Right ventricle myocardium superior (tissue), 1 donor: ENCODE results near the gene GSTM2. TPM values are rescaled to one million over a fixed set of nuclear protein-coding genes. Genes with fewer than 3 reads are reported as not detected.

Experiments
- ATAC-seq: fragments of 200-7000 bp; cut with Tn5 transposase; one replicate; pipeline ENCODE4 v1.9.1; 2020; ENCODE audit warnings: mild to moderate bottlenecking; ENCODE audit not compliant: poor library complexity
- DNase-seq: peaks from one replicate; pipeline ENCODE4 v3.0.0-alpha.2; 2020
- intact Hi-C: fragments of 100-400 bp; cut with DNase I; formaldehyde crosslinking; loops from one replicate; pipeline ENCODE4 v1.11.2; 2022
- long read RNA-seq: library from polyadenylated mRNA; unstranded; transcript quantifications from one replicate; pipeline ENCODE4 v2.0.0, GENCODE V29; 2021
- total RNA-seq: library from RNA; stranded (reverse); fragmentation: NEBNext Ultra II Directional; extraction: Animal tissue kit (Norgen Biotek cat#: 25700); gene quantifications from one replicate; pipeline ENCODE4 v1.2.1, GENCODE V29; 2021
- donor health status: DM: no; HTN: yes; CAD: no; lungs with severe emphysema.

Gene GSTM2
- 70.8 TPM for total RNA-seq
- long read RNA-seq, transcript GSTM2-201 (8 exons, 1,157 nt), result major isoform, 89 of 97 reads
- long read RNA-seq, partial matches to known transcripts, result 2 of 97 reads
- long read RNA-seq, other reads (novel, unspliced or antisense), result 6 of 97 reads

DNA sequence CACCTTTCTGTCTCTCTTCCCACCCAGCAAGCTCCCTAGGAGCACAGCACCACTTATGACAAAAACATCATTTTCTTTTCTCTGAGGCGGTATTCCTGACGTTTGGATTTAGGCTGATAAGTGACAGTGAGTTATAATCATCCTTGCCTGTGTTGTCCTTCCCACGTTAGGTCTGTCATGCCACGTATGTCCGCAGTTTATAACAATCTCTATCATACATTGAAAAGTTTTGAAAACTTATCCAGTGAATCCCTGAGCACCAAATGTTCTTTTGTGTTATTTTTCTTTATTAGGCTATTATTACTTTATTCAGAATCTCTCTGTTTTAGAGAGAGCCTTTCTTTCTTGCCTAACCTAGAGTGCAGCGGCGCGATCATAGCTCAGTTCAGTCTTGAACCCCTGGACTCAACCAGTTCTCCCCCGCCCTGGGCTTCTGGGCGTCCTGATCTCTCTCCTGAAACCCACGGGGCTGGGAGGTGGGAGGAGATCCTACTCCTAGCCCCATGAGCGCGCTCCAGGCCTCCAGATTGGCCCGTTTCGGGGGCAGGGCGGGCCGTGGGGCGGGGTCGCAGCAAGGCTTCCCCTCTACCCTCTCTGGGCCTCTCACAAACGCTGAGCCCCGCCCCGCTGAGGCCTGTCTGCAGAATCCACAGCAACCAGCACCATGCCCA lies at the start of gene GSTM2:
TSS of gene GSTM2 (plus strand) at position 606 of the 671 bp plus-strand sequence. CDS start at position 665, 59 bp downstream.
- DNase-seq (peak; percentile 97), ATAC-seq (peak; percentile 99)
- intact Hi-C loops, result loop anchor here (5.0 kb wide), 1 partner anchor 100 kb away; no protein-coding TSS in a partner anchor

- intact Hi-C loops, result no loop called here
- no peak for DNase-seq
- no peak for ATAC-seq
Measured at GRCh38 chr1:109618661-109619575, 48.9 kb upstream of the GSTM2 start.

DNA sequence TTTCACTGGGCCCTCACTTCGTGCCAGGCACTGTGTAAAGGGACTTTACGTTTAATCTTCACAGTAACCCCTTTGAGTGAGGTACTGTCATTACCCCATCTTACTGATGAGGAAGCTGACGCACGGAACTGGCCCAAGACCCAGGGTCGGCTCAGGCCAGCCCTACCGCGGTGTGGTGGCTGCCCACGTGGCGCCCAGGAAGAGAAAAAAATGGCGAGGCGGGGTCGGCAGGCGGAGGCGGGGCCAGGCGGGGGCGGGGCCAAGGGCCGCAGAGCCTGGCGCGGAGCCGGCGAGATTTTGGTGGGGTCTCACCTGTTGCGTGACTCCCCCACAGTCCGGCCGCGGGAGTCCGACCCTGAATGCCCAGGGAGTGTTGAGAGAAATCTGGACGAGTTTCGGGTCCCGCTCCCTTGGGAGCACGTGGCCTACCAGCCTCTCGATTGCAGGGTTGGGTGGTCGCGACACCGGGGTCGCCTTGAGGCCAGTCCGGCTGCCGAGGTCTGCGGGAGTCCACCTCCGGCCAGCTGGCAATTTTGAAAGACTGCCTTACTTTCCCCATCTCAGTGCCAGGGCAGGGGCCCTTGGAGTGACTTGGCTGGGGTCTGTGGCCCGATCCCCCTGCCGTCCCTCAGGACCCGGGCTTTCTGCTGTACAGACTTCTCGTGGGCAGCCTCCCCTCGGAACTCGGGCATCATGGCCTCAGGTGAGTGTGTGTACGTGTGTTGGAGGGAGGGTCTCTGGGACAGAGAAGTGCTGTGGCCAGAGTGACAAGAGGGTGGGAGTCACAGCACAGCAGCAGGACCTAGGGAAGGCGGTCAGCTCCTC lies 48.1 kb upstream of the GSTM2 start, which contains the start of the genes AMPD2 and GNAT2:
TSS of gene AMPD2 (plus strand) at position 262 of the 825 bp plus-strand sequence. CDS start 1,339 bp downstream, outside the sequence.
TSS of gene GNAT2 (minus strand) at position 41 of the 825 bp plus-strand sequence. CDS start 6,746 bp downstream, outside the sequence.
- DNase-seq (peak; percentile 90), ATAC-seq (peak; percentile 78)
- intact Hi-C loops, result no loop called here

DNA sequence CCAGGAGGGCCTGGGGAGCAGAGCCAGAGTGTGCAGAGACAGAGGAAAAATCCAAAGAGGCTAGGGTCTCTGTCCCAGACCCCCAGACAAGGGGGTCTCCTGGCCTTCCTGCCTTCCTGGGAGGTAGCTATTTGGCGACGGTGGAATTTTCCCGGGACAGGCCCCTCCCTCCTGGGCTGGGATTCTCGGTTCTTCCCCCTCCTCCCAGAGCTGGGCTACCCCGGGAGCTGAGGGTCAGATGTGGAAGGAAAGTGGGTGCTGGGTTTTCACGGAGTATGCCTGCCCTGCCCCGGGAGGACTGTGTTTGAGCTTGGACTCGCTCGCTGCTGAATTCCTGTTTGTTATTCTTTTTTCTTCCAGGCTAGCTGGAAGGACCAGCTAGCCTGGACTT lies 47.5 kb upstream of the GSTM2 start:
- ATAC-seq (peak; percentile 54), DNase-seq (no peak)
- intact Hi-C loops, result no loop called here

DNA sequence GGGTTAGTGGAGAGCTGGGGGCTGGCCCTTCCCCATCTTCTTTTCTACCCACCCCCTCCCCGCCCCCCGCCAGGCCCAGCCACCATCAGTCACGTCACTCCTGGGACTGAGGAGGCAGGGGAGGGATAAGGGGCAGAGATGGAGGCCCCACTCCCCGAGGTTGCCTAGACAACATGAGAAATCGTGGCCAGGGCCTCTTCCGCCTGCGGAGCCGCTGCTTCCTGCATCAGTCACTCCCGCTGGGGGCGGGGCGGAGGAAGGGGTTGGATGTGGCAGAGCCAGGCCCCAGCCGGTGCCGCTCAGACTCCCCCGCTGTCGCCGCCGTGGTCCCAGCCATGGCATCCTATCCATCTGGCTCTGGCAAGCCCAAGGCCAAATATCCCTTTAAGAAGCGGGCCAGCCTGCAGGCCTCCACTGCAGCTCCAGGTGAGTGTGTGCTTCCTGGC lies 47.0 kb upstream of the GSTM2 start:
- intact Hi-C loops, result no loop called here
- peak; percentile 97 for DNase-seq
- ATAC-seq, result peak; percentile 80

DNA sequence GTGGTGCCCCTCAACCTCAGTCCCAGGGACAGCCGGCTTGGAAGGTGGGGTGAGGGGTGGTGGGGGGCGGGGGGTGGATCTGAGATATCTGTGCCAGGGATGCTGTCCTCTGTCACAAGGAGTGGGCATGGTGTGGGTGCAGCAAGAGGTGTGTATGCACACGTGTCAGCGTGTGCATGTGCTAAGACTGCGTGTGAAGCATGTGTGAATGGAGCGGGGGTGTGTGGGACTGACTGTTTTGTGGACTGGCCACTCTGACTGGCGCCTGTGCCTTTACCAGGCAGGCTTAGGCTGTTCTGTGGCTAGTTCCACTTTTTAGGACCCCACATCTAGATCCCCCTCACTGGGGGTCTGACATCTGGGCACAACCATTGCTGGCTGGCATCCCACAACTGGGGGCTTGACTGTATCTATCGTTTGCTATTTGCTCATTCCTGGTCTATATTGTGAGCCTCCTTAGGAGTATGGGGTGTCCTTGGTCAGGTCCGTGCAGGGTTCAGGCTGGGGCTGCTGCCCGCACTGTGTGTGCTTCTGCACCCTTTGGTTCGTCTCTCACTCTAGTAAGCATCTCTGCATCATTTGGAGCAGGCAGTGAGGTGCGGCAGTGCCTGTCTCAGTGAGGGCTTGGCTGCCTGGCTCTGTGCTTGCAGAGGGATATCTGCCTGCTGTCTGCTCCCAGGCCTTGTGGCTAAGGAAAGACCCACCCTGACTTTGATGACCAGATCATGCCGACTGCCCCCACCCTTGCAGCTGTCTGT lies 46.3 kb upstream of the GSTM2 start:
- DNase-seq (no peak), ATAC-seq (no peak)
- intact Hi-C loops, result no loop called here

DNA sequence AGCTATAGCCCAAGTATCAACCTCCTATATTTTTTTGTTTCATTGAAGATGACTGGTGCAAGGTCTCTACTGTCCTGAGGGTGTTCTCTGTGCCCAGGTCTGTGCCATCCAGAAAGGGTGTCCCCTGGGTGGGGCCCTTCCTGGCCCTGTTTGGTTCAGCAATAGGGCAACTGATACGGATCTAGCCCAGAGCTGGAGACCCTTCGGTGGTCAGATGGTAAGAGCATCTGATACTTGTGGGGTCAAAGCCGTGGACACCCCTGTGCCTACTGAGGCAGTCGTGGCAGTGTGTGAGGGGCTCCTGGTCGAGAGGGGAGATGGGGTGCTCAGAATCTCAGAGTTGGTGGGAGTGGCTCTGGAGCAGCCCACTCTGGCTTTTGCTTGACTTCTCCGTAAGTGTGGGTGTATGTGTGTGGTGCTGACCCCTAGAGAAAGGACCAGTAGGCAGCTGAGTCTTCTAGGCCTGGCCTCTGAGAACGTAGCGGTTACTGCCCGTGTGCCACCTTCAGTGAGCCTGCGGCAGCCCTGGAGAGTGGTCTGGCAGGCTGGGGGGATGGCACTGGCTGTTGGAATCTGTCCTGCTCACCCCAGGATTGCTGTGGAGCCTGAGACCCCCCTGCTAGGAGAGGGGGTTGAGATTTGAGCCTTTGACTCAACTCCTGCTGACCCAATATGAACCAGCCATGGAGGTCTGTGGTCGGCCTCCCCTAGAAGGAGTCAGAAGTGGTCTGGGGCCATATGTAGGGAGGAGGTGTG lies 45.5 kb upstream of the GSTM2 start:
- no peak for ATAC-seq
- intact Hi-C loops, result no loop called here
- no peak for DNase-seq

DNA sequence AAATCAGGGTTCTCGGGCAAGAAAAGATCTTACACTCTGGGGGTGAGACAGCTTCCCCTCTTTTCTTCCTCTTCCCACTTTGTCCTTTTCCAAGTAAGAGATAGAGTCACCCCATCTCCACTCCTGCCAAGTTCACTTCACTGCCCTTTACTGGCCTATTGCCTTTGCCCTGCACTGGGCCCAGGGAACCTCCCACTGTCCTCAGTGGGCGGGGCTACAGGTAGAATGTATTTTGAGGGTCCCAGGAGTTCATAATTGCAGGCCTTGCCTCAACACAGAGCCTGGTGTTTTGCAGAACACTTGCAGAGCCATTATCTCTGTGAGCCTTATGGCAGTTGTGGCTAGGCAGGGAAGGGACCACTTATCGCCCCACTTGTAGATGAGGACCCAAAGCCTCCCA lies 45.0 kb upstream of the GSTM2 start:
- intact Hi-C loops, result no loop called here
- DNase-seq, result no peak
- ATAC-seq, result no peak

DNA sequence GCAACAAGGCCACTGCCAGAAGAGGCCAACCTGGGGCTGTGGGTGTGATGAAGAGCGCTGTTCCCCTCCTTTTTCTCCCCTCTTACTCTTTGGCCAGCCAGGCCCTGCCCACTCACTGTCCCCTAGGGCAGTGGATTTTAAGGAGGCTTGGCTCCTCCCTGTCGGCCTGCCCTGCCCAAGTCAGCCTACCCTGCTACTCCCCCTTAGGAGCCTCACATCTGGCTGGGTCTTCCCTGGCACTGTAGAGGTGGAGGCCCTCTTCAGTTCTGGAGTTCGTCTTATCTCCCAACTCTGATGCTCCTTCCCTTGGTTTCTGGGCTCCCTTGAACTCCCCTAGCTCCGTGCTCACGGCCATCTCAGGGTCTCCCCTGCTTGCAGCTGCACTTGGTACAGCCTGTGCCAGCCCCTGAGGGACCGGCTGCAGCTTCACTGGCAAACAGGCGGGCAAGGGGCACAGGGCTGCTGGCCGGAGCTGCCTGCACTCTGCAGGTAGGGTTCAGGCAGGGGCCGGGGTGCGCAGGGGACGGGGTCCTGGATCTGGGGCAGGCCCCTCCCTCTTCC lies 44.2 kb upstream of the GSTM2 start:
- intact Hi-C loops, result no loop called here
- no peak for DNase-seq
- no peak for ATAC-seq

DNA sequence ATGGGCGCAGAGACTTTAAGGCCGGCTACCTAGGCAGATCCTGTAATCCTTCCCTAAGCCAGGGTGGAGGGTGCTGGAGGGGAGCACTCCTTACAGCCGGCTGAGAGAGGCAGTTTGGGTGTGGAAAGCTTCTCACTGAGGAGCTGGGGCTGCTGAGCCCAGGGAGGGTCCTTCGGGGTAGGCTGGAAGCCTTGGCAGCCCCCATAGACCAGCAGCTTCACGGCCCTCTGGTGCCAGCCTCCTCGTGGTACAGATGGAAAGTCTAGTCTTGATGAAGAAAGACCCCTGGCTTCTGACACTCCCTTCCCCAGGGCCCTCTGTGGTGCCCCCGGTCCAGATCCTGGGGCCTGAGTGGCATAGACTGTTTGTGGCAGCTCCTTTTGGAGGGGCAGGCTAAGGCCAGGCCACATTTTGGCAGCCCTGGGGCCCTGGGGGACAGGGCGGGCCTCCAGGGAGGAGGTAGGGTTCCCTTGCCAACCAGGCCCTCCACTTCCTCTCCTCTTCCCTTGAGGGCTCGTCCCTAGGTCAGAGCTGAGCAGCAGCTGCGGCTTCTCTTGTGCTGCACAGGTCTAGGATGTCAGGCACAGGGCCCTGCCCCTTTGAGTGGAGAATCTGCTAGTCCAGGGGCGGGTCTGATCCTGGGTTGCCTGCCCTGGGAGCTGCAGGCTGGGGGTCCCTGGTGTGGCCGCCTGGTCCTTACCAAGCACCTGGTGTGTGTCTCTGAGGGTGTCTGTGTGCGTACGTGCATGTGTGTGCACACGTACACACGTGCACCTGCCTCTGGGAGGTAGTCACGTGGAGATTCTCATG lies 43.5 kb upstream of the GSTM2 start:
- DNase-seq (no peak), ATAC-seq (no peak)
- intact Hi-C loops, result no loop called here

DNA sequence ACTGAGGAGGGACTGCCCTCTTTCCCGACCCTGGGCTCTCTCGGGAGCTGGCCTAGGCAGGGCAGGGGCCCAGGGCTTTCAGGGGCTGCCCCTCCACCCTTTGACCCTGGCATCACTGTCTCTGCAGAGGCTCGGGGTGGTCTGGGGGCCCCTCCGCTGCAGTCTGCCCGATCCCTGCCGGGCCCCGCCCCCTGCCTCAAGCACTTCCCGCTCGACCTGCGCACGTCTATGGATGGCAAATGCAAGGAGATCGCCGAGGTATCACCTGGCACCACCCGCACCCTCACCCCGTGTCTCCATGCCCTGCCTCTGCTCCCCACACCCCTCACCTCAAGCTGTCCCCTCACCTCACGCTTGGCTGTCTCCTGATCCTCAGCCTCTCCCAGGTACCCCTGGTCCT lies 42.7 kb upstream of the GSTM2 start:
- intact Hi-C loops, result no loop called here
- ATAC-seq (no peak), DNase-seq (no peak)

GRCh38 chr1:109625601-109626560 lies 42.0 kb upstream of the GSTM2 start:
- ATAC-seq, result no peak
- no peak for DNase-seq
- intact Hi-C loops, result no loop called here

DNA sequence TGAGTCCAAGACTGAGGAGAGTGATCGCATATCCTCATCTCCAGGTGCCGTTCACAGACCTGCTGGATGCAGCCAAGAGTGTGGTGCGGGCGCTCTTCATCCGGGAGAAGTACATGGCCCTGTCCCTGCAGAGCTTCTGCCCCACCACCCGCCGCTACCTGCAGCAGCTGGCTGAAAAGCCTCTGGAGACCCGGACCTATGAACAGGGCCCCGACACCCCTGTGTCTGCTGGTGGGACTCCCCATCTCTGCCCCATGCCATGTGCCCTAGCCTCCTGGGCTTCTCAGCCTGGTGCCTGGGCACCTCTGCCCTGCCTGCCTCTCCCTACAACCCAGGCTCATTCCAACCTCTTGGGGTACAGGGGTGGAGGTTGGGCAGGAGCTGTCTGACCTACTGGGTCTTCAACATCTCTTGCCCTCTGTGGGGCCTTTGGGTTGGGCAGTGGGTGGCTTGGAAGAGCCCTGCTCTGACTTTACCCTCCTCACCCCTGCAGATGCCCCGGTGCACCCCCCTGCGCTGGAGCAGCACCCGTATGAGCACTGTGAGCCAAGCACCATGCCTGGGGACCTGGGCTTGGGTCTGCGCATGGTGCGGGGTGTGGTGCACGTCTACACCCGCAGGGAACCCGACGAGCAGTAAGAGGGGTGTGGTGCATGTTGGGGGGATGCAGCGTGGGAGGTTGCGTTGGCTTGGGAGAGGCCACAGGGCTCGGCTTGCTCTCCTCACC lies 41.0 kb upstream of the GSTM2 start:
- DNase-seq (no peak), ATAC-seq (no peak)

DNA sequence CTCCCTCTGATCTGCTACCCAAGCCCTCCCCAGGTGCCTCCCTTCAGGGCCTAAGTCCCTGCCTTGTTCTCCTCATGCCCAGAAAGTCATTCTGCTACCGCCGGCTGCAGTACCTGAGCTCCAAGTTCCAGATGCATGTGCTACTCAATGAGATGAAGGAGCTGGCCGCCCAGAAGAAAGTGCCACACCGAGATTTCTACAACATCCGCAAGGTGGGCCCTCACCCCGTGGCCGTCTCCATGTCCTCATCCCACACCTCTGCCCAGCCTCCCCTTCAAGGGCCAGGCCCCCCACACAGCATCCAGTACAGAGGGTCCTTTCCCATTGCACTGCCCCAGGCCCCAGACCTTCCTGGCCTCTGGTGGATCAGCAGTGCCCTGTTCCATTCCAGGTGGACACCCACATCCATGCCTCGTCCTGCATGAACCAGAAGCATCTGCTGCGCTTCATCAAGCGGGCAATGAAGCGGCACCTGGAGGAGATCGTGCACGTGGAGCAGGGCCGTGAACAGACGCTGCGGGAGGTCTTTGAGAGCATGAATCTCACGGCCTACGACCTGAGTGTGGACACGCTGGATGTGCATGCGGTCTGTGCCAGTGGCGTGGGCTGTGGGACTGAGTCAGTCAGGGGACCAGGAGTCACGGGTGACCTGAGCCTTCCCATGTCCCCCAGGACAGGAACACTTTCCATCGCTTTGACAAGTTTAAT lies 40.0 kb upstream of the GSTM2 start:
- DNase-seq, result no peak
- intact Hi-C loops, result no loop called here
- ATAC-seq, result no peak

More for the DNA sequence above, 41.0 kb upstream of the GSTM2 start:
- intact Hi-C loops, result no loop called here
